Fibroblast of skin of back (primary cell): Measurements from ENCODE around the gene UBE2H.

Experiments used
- DNase-seq: peaks from one replicate; pipeline ENCODE4 v3.0.0-alpha.2; 2013

The UBE2H gene

DNA sequence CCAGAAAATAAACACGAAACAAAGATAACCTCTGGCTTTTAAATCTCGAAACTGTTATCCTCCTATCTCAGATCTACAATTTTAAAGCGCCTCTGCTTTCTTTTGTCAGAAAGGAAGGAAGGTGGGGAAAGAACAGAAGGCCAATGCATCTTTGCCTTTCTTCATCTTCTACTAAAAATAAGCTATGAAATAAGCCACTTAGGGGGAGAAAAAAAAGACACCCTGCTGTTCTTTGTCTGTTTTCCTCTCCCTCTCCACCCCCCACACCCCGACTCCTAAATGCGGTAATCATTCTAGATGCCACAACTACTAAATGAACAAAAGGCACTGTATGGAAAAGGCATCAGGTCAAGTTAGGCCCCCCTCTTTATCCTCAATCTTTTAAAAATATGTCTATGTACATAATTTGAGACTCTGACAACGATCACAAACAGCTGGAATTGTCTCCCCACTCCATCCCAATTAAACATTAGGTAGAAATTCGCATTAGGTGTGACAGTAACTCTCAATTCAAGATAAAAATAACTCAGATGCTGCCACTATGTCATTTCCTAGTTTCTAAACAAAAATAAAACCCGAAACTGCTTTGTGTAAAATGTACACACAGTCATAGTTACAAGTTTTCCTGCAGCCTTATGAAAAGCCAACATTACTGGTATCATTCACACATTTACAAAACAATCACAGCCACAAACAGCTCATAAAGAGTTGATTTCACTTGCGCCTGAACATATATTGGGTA lies 2.4 kb downstream of the UBE2H start:
- peak; percentile 40 for DNase-seq

- DNase-seq: peak; percentile 77
These were observed 3.2 kb downstream of the UBE2H start for GRCh38 chr7:129949292-129950133.

DNA sequence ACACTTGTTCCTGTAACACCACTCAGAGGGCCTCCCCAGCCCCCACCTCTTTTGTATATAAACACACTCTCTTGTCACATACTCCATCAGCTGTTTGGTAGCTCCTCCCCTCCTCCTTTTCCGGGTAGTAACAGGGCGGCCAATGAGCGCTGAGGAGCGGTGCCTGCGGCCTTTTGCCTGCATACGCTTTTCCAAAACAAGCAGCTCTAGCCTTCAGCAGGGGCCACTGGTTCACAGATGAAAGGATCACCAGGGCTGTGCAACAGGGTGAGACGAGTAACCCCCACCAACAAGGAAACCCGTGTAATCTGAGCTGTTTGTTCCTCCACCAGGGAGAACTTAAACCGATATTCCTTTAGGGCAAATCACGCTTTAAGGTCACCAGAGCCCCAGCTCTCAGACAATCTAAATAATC lies 3.9 kb downstream of the UBE2H start:
- DNase-seq: peak; percentile 83

DNA sequence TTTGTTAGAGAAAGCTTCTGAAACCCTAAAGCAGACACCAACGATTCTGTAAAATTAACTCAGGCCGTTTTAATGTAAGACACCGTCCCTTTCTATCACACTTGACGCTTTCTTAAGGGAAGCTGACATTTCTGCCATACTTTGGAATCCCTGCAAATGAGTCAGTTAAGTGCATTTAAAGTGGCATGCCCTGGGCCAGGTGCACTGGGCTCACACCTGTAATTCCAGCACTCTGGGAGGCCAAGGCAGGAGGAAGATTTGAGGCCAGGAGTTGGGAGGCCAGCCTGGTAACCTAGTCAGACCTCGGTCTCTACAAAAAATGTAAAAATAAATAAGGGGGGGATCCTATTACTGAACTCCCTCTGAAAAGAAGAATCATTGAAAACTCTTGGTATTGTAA lies 4.4 kb downstream of the UBE2H start:
- DNase-seq: no peak

DNA sequence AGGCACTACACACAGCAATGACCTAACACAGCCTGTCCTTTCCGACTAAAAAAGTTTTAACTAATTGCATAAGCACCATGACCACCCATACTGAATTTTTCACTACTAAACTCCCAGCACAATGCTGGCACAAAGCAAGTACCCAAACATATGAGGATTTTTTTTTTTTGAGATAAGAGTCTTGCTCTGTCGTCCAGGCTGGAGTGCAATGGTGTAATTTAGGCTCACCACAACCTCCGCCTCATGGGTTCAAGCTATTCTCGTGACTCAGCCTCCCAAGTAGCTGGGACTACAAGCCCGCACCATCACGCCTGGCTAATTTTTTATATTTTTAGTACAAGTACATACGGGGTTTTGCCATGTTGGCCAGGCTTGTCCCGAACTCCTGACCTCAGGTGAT lies 5.1 kb downstream of the UBE2H start:
- DNase-seq: no peak

- DNase-seq: no peak
These were observed 5.7 kb downstream of the UBE2H start for GRCh38 chr7:129947049-129947448.

- no peak for DNase-seq
These were observed 6.5 kb downstream of the UBE2H start for GRCh38 chr7:129946282-129946681.

- no peak for DNase-seq
These were observed 9.4 kb downstream of the UBE2H start for GRCh38 chr7:129943352-129943751.

DNA sequence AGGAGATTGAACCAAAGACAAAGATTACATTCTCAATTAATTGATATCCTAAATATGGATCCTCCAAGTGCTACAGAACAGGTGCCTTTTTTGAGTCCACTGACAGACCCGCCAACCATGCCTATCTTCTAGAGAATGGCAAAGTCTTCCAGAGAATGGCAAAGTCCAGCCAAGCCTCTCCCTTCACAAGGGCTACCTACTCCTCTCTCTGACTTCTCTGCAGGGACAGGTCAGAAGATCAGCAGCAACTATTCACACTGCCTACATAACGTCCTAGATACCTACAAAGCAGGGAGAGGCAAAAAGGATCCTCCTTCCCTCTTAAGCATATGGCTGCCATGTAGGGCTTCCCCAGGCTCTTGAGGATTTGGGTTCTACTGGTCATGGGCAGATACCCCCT lies 12.4 kb downstream of the UBE2H start:
- DNase-seq: no peak

- no peak for DNase-seq
These were observed 12.9 kb downstream of the UBE2H start for GRCh38 chr7:129939881-129940280.

- DNase-seq: no peak
These were observed 19.1 kb downstream of the UBE2H start for GRCh38 chr7:129933627-129934026.

DNA sequence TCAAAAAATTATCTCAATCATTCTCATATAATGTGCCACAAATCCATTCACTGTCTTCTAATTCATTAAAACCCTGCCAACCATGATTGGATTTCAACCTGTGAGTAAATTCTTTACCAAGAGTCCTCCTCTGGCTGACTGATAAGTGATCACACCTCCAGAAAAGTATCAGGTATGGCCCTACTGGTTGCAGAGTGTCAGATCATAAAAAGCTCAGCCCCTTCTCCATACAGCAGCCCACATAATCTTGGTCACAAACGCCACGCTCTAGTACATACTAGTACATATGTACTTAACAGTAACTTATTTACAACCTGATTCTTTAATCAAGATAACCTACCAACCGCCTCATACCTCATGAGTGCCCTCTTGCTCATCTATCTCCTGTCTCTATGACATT lies 26.1 kb downstream of the UBE2H start:
- no peak for DNase-seq

GRCh38 chr7:129925416-129926002 lies 27.3 kb downstream of the UBE2H start:
- peak; percentile 74 for DNase-seq

- no peak for DNase-seq
These were observed 28.2 kb downstream of the UBE2H start for GRCh38 chr7:129924602-129925001.

- DNase-seq: peak; percentile 66
These were observed 29.1 kb downstream of the UBE2H start for GRCh38 chr7:129923709-129924108.

DNA sequence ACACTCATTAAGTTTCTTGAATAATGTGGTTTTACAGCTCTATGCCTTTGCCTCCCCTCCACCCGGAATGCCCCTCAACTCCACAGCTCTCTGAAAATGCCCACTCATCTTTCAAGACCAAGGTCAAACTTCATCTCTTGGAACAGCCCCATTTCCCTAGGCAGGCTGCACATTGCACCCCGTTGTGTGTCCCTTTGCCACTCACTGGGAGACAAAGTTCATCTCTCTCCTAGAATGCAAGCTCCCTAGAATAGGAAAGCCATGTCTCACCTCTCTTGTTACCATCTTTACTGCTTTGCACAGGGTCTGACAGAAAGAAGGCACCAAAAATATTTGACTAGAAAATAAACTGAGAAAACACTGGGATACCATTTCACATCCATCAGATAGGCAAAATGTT lies 33.3 kb downstream of the UBE2H start:
- no peak for DNase-seq

- DNase-seq: no peak
These were observed 33.8 kb downstream of the UBE2H start for GRCh38 chr7:129918922-129919321.

DNA sequence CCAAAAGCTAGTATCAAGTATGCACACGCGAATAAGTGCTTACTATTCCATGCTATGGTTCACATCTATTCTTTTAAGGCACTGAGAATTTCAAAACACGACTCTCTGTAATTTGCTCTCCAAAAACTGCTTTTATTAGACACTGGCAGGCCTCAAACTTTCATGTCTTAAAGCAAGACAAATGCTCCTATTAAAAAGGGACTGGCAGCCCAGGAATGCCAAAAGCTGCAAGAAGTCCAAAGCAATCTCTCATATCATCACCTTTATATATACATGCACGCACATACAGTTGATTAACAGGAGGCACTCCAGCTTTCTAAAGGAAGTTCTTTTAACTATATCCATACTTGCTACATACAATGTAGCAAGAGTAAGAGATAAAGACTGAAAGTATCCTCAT lies 34.8 kb downstream of the UBE2H start:
- DNase-seq: no peak

DNA sequence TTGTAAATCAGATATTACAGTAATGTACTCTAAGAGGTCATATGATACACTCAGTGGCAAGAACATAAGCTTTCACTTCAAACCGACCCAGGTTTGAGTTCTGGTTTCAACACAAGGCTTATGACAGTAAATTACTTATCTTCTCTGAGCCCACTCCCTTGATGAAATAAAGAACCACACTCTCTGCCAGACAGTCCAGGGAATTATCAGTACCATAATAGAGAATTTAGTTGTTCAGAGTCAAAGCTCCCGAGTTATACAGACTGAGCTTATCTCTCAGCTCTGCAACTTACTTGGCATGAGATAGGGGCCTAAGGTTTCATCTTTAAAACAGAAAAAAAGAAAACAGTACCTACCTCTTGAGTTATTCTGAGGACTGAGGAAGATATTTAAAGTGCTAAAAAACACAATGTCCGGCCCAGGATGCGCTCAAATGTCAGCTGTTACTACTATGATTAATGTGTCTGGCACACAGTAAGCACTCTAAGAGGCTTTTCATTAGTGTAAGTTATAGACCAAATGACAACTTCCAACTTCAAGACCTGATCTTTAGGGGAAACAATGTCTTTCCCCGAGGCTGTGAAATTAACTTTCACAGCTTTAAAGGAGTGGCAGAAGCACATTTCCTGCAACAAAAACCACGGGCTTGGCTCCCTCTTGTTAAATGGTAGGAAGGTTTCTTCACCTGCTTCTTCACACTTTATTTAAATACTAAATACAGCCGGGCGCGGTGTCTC lies 38.1 kb downstream of the UBE2H start:
- peak; percentile 17 for DNase-seq

GRCh38 chr7:129913428-129913827 lies 39.3 kb downstream of the UBE2H start:
- no peak for DNase-seq

DNA sequence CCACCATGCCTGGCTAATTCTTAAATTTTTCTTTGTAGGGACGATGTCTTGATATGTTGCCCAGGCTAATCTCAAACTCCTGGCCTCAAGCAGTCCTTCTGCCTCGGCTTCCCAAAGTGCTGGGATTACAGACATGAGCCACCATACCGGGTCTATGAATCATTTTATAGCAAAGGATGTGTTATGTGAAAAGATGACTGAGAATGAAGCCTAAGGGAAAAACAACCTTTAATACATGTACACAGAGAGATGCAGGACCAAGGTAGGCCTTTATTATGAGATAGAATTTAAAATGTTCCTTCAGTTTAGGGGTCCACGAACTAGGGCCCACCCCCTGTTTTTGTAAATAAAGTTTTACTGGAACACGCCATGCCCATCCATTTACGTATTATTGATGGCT lies 41.0 kb downstream of the UBE2H start:
- DNase-seq: peak; percentile 26

GRCh38 chr7:129909669-129910068 lies 43.1 kb downstream of the UBE2H start:
- no peak for DNase-seq

DNA sequence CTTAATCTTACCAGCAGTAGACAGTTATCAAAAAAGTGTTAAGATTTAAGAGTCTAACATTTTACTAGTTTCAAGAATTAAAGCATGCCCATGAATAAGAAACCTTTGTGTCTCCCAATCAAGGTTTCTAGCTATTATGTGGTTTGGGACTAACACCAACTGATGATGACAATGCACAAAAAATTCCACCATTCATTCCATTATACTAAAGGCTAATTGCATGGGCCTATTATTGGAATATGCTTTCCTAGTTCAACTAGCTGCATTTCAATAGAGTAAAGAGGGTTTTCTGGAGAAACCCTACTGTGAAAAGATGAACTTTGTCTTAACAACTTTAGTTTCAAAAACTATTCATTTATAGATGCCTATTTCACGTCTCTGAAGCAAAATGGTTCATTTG lies 44.6 kb downstream of the UBE2H start:
- DNase-seq: peak; percentile 8
